Measurements from ENCODE around the gene KCTD2. TPM values are rescaled to one million over a fixed set of nuclear protein-coding genes. Genes with fewer than 3 reads are reported as not detected.

The KCTD2 gene
- total and polyA plus RNA-seq, 10 donors: 11.0 to 28.4 (median 25.2) TPM

- peaks cover 12 to 43% (median 24%) of the 10 kb centered on the region in 6 donors for H3K4me1 ChIP-seq
- 1 to 10% (median 4%) methylated on average over 21 to 63 of the region's 63 CpGs for WGBS, 5 donors
- no peaks in the 10 kb centered on the region for H3K27me3 ChIP-seq (replicated peaks in 1 of 7)
- H3K4me3 ChIP-seq: peak within 1 kb of the TSS; percentile 70 to 95 (median 88)
- H3K9me3 ChIP-seq: no peaks in the 10 kb centered on the region
- peaks cover 0 to 20% (median 8%) of the 10 kb centered on the region in 6 donors for H3K36me3 ChIP-seq
- intact Hi-C loops (cut with DNase I; ENCODE audit: low total_unique reads): no loop called here
- peak within 1 kb of the TSS; percentile 72 to 88 (median 87) for H3K27ac ChIP-seq
- TF ChIP-seq CTCF (IDR thresholded peaks at IDR 0.05 in 8 of 11, conservative IDR thresholded peaks at IDR 0.05 in 3 of 11): peak in 10 of 11 experiments; percentile 42 to 77 (median 70)
- peak; percentile 84 to 93 (median 87) for TF ChIP-seq POLR2AphosphoS5 (IDR thresholded peaks at IDR 0.05)
- TF ChIP-seq POLR2A (IDR thresholded peaks at IDR 0.05): no peak
- peak; percentile 96 for DNase-seq
These were observed 34.5 kb upstream of the KCTD2 start, which contains the start of gene MRPL58 for GRCh38 chr17:75012346-75013091. MRPL58 (plus strand) TSS chr17:75012670; CDS start chr17:75012687, 17 bp downstream.

GRCh38 chr17:75013092-75013559, 33.9 kb upstream of the KCTD2 start:
- intact Hi-C loops (cut with DNase I; ENCODE audit: low total_unique reads): no loop called here
- Histone ChIP-seq H3K27ac (peak overlapping the region; percentile 72 to 88 (median 87)), H3K9me3 (no peaks in the 10 kb centered on the region), H3K27me3 (replicated peaks in 1 of 7) (no peaks in the 10 kb centered on the region), H3K36me3 (peaks cover 0 to 26% (median 13%) of the 10 kb centered on the region in 6 donors), H3K4me1 (peaks cover 12 to 43% (median 24%) of the 10 kb centered on the region in 6 donors), H3K4me3 (peak overlapping the region; percentile 70 to 95 (median 88))
- no peak for DNase-seq
- WGBS, 5 donors: 0 to 3% (median 1%) methylated on average over 7 to 10 of the region's 10 CpGs
- TF ChIP-seq POLR2AphosphoS5 (IDR thresholded peaks at IDR 0.05): no peak

DNA sequence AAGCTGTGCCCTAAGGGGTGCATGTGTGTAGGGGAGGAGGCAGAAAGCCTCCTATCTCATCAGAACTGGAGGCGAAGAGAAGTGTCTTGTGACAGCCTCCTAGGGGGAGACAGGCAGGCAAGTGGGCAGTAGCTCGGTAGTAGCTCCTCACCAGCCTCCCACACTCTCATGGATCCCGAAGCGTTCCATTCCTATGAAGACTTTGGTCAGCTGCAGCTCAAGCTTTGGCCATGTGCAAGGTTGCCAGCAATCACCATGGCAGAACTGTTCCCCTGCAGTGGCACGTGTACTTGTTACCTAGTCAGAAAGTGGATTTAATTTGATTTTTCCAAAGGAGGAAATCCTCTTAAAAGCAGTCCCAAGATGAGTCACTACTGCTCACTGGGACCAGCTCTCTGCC, 27.9 kb upstream of the KCTD2 start:
- peaks cover 0 to 80% (median 56%) of the 10 kb centered on the region in 6 donors for H3K36me3 ChIP-seq
- no peak for TF ChIP-seq POLR2AphosphoS5 (IDR thresholded peaks at IDR 0.05)
- H3K4me1 ChIP-seq: peaks cover 0 to 19% (median 4%) of the 10 kb centered on the region in 6 donors
- intact Hi-C loops (cut with DNase I; ENCODE audit: low total_unique reads): no loop called here
- no peak for DNase-seq
- H3K27ac ChIP-seq: no peak overlapping the region
- WGBS, 5 donors: 89 to 95% (median 90%) methylated on average over 5 of the region's 5 CpGs
- H3K4me3 ChIP-seq: no peak overlapping the region
- no peaks in the 10 kb centered on the region for H3K27me3 ChIP-seq (replicated peaks in 1 of 7)
- H3K9me3 ChIP-seq: no peaks in the 10 kb centered on the region

- Histone ChIP-seq H3K4me1 (peaks cover 0 to 13% (median under 1%) of the 10 kb centered on the region in 6 donors), H3K27me3 (replicated peaks in 1 of 7) (no peaks in the 10 kb centered on the region), H3K4me3 (no peak overlapping the region), H3K36me3 (peaks cover 0 to 80% (median 56%) of the 10 kb centered on the region in 6 donors), H3K9me3 (no peaks in the 10 kb centered on the region), H3K27ac (no peak overlapping the region)
- intact Hi-C loops (cut with DNase I; ENCODE audit: low total_unique reads): no loop called here
- WGBS, 5 donors: 92 to 98% (median 96%) methylated on average over 3 of the region's 3 CpGs
- TF ChIP-seq POLR2A (IDR thresholded peaks at IDR 0.05) (no peak), POLR2AphosphoS5 (IDR thresholded peaks at IDR 0.05) (no peak), CTCF (IDR thresholded peaks at IDR 0.05 in 8 of 11, conservative IDR thresholded peaks at IDR 0.05 in 3 of 11) (no peak)
- DNase-seq: no peak
These were observed 27.3 kb upstream of the KCTD2 start for GRCh38 chr17:75019710-75020109.

All from spleen (tissue), 11 donors.